ENCODE results near the gene ATF7IP2. TPM values are rescaled to one million over a fixed set of nuclear protein-coding genes. Genes with fewer than 3 reads are reported as not detected.
"Not testable (repeated sequence)": the region's sequence is repeated elsewhere in the genome, so short reads cannot be mapped to it uniquely, and the experiment has no call there.

The ATF7IP2 gene
- total and polyA plus RNA-seq, 9 of the 15 experiments (the other 6 are each of a cell fraction or from before 2014, with no cell fraction given): 131 to 515 (median 196) TPM

GRCh38 chr16:10362077-10362863 is 23.6 kb upstream of the ATF7IP2 start (continued):
- TF ChIP-seq ZNF609 (CRISPR knock-in tag; IDR thresholded peaks at IDR 0.05; ENCODE audit: borderline replicate concordance): 0 out of 2 replicates have a peak, but pooled peaks have one; percentile 39

- CTCF ChIA-PET (ENCODE audit: low intra/inter-chr PET ratio); FAIRE-seq; DNase-seq (ENCODE audit: extremely low read depth in 1 of 4, low spot score in 3 of 4); H3K4me3 ChIP-seq; H4K20me1 ChIP-seq (replicated peaks; ENCODE audit: control insufficient read depth, insufficient read depth, low read length); H3K36me3 ChIP-seq (ENCODE audit: control insufficient read depth, insufficient read depth, low read length); in situ Hi-C loops (cut with MboI); H3K79me2 ChIP-seq (ENCODE audit: control insufficient read depth, insufficient read depth, low read length); H3K27me3 ChIP-seq (ENCODE audit: control insufficient read depth in 2 of 2, insufficient read depth in 2 of 2, low read length in 2 of 2); ATAC-seq; H3K9me1 ChIP-seq (ENCODE audit: control insufficient read depth, insufficient read depth, low read length); BruUV-seq (replicated peaks): not testable (repeated sequence)
- Histone ChIP-seq H3K9me3 (replicated peaks; ENCODE audit: control insufficient read depth, insufficient read depth, low read depth, low read length) (peaks cover 21% of the 10 kb centered on the region), H3K27ac (ENCODE audit: extremely low read depth, low read depth, low read length) (peak overlapping the region; percentile 86), H3K4me2 (ENCODE audit: insufficient read depth, low read length) (peak overlapping the region; percentile 44), H2AFZ (ENCODE audit: low read depth, low read length) (peak overlapping the region; percentile 79; the same call in 1 of the 2 replicates), H3K4me1 (replicated peaks in 1 of 2; ENCODE audit: control insufficient read depth in 2 of 2, insufficient read depth in 2 of 2, low read length in 2 of 2) (peaks cover 14 to 31% of the 10 kb centered on the region in 2 experiments), H3K9ac (ENCODE audit: insufficient read depth in 1 of 2, low read depth in 2 of 2, low read length in 2 of 2) (peak overlapping the region in 1 of 2 experiments; percentile 62; a peak in 2 of 4 replicates)
- POLR2A ChIA-PET: interaction anchor here (0.6 to 2.8 kb wide), 8 partner anchors 10 to 48 kb away, joined by 3 to 16 read pairs (median 4); partner anchors contain the start of gene ATF7IP2
- intact Hi-C loops (cut with micrococcal nuclease): loop anchor here (1.0 to 5.0 kb wide), 3 partner anchors 23 to 138 kb away; partner anchors contain the start of gene ATF7IP2
- TF ChIP-seq NFRKB (IDR thresholded peaks at IDR 0.05; ENCODE audit: low read depth) (peak; percentile 68; the same call in 1 of the 2 replicates), GTF2E2 (tag; IDR thresholded peaks at IDR 0.05) (0 out of 2 replicates have a peak, but pooled peaks have one; percentile 44), DMBX1 (CRISPR knock-in tag; IDR thresholded peaks at IDR 0.05; ENCODE audit: borderline replicate concordance) (peak; percentile 10; the same call in 1 of the 2 replicates), PTTG1 (tag; IDR thresholded peaks at IDR 0.05; ENCODE audit: low read depth) (peak; percentile 12; the same call in 1 of the 2 replicates), DDX20 (tag; IDR thresholded peaks at IDR 0.05; ENCODE audit: low read depth) (peak; percentile 58), ZNF395 (CRISPR knock-in tag; IDR thresholded peaks at IDR 0.05) (peak; percentile 13; the same call in 1 of the 2 replicates), ZNF311 (CRISPR knock-in tag; IDR thresholded peaks at IDR 0.05) (peak; percentile 49; the same call in 1 of the 2 replicates), BRD4 (IDR thresholded peaks at IDR 0.05) (peak; percentile 51; the same call in 1 of the 2 replicates), MAFG (tag; conservative IDR thresholded peaks at IDR 0.05) (0 out of 2 replicates have a peak, but pooled peaks have one; percentile 2), SMARCA5 (IDR thresholded peaks at IDR 0.05) (0 out of 2 replicates have a peak, but pooled peaks have one; percentile 28)
- 30% methylated on average over 4 of the region's 4 CpGs for WGBS (ENCODE audit: insufficient coverage, low coverage, missing lambda C conversion rate)
Measured at GRCh38 chr16:10362864-10363197, 23.0 kb upstream of the ATF7IP2 start.
